Suprapubic skin (tissue), 4 donors: Measurements from ENCODE around the gene GNB1. TPM values are rescaled to one million over a fixed set of nuclear protein-coding genes. Genes with fewer than 3 reads are reported as not detected.

Source experiments
- DNase-seq, 2 donors: peaks; one replicate each; pipeline ENCODE4 v3.0.0-alpha.2; 2019; ENCODE audit warnings: low spot score in 2 of 2
- H3K27ac ChIP-seq: fragments of 200-600 bp; sonication (generic); one replicate; pipeline ENCODE4 v1.5.1; 2019
- H3K27me3 ChIP-seq: fragments of 200-600 bp; sonication (generic); one replicate; pipeline ENCODE4 v1.5.1; 2019
- H3K36me3 ChIP-seq: fragments of 200-600 bp; sonication (generic); one replicate; pipeline ENCODE4 v1.5.1; 2019
- H3K4me1 ChIP-seq: fragments of 200-600 bp; sonication (generic); one replicate; pipeline ENCODE4 v1.5.1; 2019
- H3K4me3 ChIP-seq: fragments of 200-600 bp; sonication (generic); one replicate; pipeline ENCODE4 v1.5.1; 2019; ENCODE audit warnings: mild to moderate bottlenecking
- H3K9me3 ChIP-seq: fragments of 200-600 bp; sonication (generic); one replicate; pipeline ENCODE4 v1.5.1; 2019
- EP300 ChIP-seq: sonication (generic); formaldehyde crosslinking; IDR thresholded peaks from one replicate; pipeline ENCODE4 v1.6.1; 2017; ENCODE audit warnings: antibody characterized with exemption
- POLR2A ChIP-seq, 2 donors: fragments of 450-650 bp; IDR thresholded peaks; one replicate each; pipeline ENCODE4 v1.6.1; 2017; ENCODE audit warnings: antibody characterized with exemption in 2 of 2, mild to moderate bottlenecking in 2 of 2, moderate library complexity in 2 of 2
- POLR2AphosphoS5 ChIP-seq, 3 donors: sonication (generic); formaldehyde crosslinking; IDR thresholded peaks; one replicate each; pipeline ENCODE4 v1.6.1; 2017; ENCODE audit warnings: antibody characterized with exemption in 3 of 3
- WGBS: methylation state at CpG from one replicate; pipeline ENCODE4 v1.1.5; 2018; 5-methylcytosine and 5-hydroxymethylcytosine counted together
- total RNA-seq, 4 donors: library from RNA; depleted of rRNA; stranded (reverse); fragments of >200 nt; gene quantifications; one replicate each; pipeline ENCODE4 v1.1.0, GENCODE V29; 2016
- TF ChIP-seq, protein P1 (sequence below), 2 donors: fragments of 200-600 bp in 1 of 2; fragments of 450-650 bp in 1 of 2; sonication (generic) in 1 of 2; IDR thresholded peaks; one replicate each; pipeline ENCODE4 v1.5.1; 2016 to 2019; ENCODE audit warnings: antibody characterized with exemption in 2 of 2, mild to moderate bottlenecking in 1 of 2, moderate library complexity in 1 of 2

Gene GNB1
- total RNA-seq, 4 donors from 2014 or later = 121 to 159 (median 153) TPM

DNA sequence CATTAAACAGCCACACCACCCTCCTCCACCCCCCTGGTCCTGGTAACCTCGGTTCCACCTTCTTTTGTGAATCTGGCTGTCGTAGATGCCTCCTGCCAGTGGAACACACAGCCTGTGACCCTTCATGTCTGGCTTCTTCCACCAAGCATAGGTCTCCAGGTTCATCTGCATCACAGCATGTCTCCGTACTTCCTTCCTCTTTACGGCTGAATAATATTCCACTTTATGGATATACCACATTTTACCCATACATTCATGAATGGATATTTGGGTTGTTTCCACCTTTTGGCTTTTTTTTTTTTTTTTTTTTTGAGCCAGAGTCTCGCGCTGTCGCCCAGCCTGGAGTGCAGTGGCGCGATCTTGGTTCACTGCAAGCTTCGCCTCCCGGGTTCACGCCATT lies 12.3 kb upstream of the GNB1 start:
- no peak overlapping the region for H3K27ac ChIP-seq
- peaks cover 24% of the 10 kb centered on the region for H3K4me1 ChIP-seq
- H3K27me3 ChIP-seq = no peaks in the 10 kb centered on the region
- 99% methylated on average over 12 of the region's 12 CpGs for WGBS
- H3K4me3 ChIP-seq = no peak overlapping the region
- H3K9me3 ChIP-seq = no peaks in the 10 kb centered on the region
- DNase-seq = no peak
- H3K36me3 ChIP-seq = no peaks in the 10 kb centered on the region
- TF ChIP-seq POLR2A (IDR thresholded peaks at IDR 0.05) = no peak
- TF ChIP-seq, protein P1, sequence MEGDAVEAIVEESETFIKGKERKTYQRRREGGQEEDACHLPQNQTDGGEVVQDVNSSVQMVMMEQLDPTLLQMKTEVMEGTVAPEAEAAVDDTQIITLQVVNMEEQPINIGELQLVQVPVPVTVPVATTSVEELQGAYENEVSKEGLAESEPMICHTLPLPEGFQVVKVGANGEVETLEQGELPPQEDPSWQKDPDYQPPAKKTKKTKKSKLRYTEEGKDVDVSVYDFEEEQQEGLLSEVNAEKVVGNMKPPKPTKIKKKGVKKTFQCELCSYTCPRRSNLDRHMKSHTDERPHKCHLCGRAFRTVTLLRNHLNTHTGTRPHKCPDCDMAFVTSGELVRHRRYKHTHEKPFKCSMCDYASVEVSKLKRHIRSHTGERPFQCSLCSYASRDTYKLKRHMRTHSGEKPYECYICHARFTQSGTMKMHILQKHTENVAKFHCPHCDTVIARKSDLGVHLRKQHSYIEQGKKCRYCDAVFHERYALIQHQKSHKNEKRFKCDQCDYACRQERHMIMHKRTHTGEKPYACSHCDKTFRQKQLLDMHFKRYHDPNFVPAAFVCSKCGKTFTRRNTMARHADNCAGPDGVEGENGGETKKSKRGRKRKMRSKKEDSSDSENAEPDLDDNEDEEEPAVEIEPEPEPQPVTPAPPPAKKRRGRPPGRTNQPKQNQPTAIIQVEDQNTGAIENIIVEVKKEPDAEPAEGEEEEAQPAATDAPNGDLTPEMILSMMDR (IDR thresholded peaks at IDR 0.05) = no peak
- TF ChIP-seq EP300 = no peak
- no peak for TF ChIP-seq POLR2AphosphoS5 (IDR thresholded peaks at IDR 0.05)

DNA sequence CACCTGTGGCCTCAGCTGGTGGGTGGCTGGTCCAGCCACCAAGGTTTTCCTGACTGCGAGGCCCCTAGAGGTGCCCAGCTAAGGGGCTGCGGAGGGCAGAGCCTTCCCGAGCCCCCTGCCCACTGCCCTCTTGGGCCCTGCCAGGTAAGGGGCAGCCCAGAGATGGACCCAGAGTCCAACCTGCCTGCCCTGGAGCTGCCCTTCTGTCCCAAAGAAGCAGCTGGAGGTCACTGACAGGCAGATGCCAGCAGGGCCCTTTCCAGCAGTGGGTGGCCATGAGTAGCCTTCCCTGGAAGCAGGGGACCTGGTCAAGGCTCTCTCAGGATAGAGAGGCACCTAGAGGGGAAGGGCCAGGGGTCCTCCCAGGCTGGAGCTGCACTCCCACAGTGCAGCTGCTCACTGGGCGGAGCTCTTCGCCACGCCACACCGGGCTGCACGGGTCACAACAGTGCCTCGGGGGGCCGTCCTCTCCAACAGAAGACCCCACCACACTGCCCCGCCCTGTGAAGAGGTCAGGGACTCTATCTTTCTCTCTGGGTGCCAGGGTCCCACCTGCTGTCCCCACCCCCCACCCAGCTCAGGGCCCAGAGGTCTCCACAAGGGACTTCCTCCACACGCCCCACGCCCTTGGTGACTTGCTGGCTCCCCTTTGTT lies 10.9 kb upstream of the GNB1 start:
- 94% methylated on average over 3 of the region's 13 CpGs for WGBS
- Histone ChIP-seq H3K27me3 (no peaks in the 10 kb centered on the region), H3K4me1 (peaks cover 16% of the 10 kb centered on the region), H3K36me3 (no peaks in the 10 kb centered on the region), H3K27ac (no peak overlapping the region), H3K4me3 (no peak overlapping the region), H3K9me3 (no peaks in the 10 kb centered on the region)
- TF ChIP-seq POLR2AphosphoS5 (IDR thresholded peaks at IDR 0.05) = no peak
- no peak for TF ChIP-seq EP300
- TF ChIP-seq POLR2A (IDR thresholded peaks at IDR 0.05) = no peak
- TF ChIP-seq, protein P1 (IDR thresholded peaks at IDR 0.05) = no peak
- no peak for DNase-seq

DNA sequence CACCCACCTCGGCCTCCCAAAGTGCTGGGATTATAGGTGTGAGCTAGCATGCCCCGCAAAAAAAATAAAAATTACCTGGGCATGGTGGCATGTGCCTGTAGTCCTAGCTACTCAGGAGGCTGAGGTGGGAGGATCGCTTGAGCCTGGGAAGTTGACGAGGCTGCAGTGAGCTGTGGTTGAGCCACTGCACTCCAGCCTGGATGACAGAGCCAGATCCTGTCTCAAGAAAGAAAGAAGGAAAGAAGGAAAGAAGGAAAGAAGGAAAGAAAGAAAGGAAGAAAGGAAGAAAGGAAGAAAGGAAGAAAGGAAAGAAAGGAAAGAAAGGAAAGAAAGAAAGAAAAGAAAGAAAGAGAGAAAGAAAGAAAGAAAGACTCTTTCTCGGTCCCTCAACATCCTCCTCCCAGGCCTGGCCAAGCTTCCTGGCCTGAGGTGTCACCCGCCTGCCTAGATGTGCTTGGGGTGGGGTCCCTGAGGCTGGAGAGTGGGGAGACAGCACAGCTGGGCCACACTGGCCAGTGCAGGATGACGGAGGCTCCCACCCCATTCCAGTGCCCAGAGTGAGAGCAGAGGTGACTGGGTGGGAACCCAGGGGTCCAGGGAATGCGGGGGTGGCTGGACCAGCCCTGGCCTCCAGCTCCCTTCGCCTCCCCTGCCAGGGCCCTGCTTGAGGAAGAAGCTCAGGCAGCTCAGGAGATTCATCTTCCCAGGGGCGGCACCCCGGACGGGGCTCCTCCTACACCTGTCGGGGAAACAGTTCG lies 10.2 kb upstream of the GNB1 start:
- Histone ChIP-seq H3K4me1 (peaks cover 9% of the 10 kb centered on the region), H3K9me3 (no peaks in the 10 kb centered on the region), H3K36me3 (no peaks in the 10 kb centered on the region), H3K4me3 (no peak overlapping the region), H3K27ac (no peak overlapping the region), H3K27me3 (no peaks in the 10 kb centered on the region)
- WGBS = 73% methylated on average over 8 of the region's 14 CpGs
- DNase-seq = no peak
- TF ChIP-seq, protein P1 (IDR thresholded peaks at IDR 0.05) = no peak
- no peak for TF ChIP-seq POLR2A (IDR thresholded peaks at IDR 0.05)
- no peak for TF ChIP-seq EP300
- no peak for TF ChIP-seq POLR2AphosphoS5 (IDR thresholded peaks at IDR 0.05)

DNA sequence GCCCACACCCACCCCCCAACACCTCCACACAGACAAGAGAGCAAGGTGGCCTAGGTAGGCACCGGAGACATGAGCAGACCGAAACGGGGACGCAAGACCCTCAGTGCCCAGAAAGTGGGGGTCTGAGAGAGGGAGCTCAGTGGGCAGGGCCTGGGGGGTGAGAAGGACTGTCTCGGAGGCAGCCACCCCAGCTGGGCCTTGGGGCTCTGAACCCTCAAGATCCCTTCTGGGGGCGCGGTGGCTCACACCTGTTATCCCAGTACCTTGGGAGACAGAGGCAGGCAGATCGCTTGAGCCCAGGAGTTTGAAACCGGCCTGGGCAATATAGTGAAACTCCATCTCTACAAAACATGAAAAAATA lies 9.1 kb upstream of the GNB1 start:
- no peak for DNase-seq
- WGBS = 87% methylated on average over 7 of the region's 9 CpGs
- Histone ChIP-seq H3K4me1 (peaks cover 15% of the 10 kb centered on the region), H3K9me3 (no peaks in the 10 kb centered on the region), H3K36me3 (no peaks in the 10 kb centered on the region), H3K27ac (no peak overlapping the region), H3K4me3 (no peak overlapping the region), H3K27me3 (no peaks in the 10 kb centered on the region)
- no peak for TF ChIP-seq POLR2AphosphoS5 (IDR thresholded peaks at IDR 0.05)
- TF ChIP-seq, protein P1 (IDR thresholded peaks at IDR 0.05) = no peak
- TF ChIP-seq EP300 = no peak
- no peak for TF ChIP-seq POLR2A (IDR thresholded peaks at IDR 0.05)

DNA sequence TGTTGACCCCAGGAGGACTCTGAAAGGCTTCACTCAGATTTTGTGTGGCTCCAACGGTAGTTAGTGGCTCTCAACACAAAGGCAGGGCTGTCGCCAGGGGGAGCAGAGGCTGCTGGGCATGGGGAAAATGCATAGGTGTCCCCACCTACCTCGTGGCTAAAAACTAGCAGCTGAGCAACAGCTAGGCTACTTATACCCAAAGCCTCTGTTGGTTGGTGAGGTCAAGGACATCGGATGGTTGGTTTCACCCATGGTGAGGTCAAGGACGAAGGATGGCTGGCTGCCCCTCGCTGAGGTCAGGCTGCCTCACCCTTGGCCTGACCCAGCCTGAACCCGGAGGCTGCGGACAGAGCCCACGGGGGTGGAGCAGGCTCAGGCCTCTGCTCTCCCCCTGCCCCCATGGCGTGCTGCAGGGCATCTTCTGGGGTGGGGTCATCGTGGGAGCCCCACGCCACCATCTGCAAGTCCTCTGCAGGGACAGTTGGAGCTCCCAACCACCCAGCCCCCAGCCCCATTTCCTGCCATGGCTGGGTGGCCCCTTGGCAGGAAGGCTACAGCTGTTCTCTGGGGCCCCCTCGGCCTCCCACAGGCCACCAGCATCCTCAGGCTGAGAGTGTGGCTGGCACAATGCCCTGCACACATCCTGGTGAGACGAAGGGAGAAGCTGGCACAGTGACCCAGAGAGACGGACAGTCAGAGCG lies 8.5 kb upstream of the GNB1 start:
- peak in 1 of 2 donors; percentile 60 for DNase-seq
- TF ChIP-seq POLR2AphosphoS5 (IDR thresholded peaks at IDR 0.05) (no peak), EP300 (no peak), POLR2A (IDR thresholded peaks at IDR 0.05) (no peak)
- TF ChIP-seq, protein P1 (IDR thresholded peaks at IDR 0.05) = no peak
- WGBS = 61% methylated on average over 11 of the region's 16 CpGs

More for the DNA sequence above, 8.5 kb upstream of the GNB1 start:
- H3K9me3 ChIP-seq = no peaks in the 10 kb centered on the region
- peaks cover 20% of the 10 kb centered on the region for H3K4me1 ChIP-seq
- H3K27me3 ChIP-seq = no peaks in the 10 kb centered on the region
- H3K36me3 ChIP-seq = no peaks in the 10 kb centered on the region
- no peak overlapping the region for H3K4me3 ChIP-seq
- H3K27ac ChIP-seq = no peak overlapping the region
